Measurements from ENCODE around the gene FKBP1B. TPM values are rescaled to one million over a fixed set of nuclear protein-coding genes. Genes with fewer than 3 reads are reported as not detected.

The FKBP1B gene
- polyA plus RNA-seq, 2 of the 4 experiments (the other 2 are of a cell fraction), result 8.5 to 16.1 TPM

DNA sequence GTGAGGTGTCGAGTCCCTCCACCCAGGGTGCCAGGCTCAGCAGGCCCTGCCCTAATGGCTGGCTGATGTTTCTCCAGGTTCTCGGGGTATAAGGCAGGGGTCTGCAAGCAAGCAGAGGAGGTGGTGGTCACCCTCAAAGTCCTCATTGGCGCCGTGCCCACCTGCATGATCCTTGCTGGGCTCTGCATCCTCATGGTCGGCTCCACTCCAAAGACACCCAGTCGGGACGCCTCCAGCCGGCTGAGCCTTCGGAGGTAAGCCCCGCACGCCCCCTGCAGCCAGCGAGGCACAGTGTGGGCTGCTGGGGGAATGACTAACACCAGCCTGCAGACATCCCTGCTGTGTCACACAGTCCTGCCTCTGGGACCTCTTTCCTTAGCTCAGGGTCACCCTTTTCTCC lies 25.5 kb upstream of the FKBP1B start:
- peak; percentile 62 to 69 for DNase-seq (ENCODE audit: low read depth in 1 of 2, low spot score in 1 of 2)
- Histone ChIP-seq H3K9me3 (no peaks in the 10 kb centered on the region), H3K4me2 (peak overlapping the region; percentile 23; the same call in 1 of the 3 replicates), H3K27ac (peak overlapping the region; percentile 39 to 62; a peak in 4 of 6 replicates), H3K4me3 (no peak overlapping the region), H3K4me1 (peaks cover 26% of the 10 kb centered on the region)
- TF ChIP-seq RNF2 (IDR thresholded peaks at IDR 0.05; ENCODE audit: borderline replicate concordance, low read depth) (no peak), FOSL2 (IDR thresholded peaks at IDR 0.05) (no peak), FOSL2 (CRISPR knock-in tag; IDR thresholded peaks at IDR 0.05) (peak; percentile 36; the same call in 1 of the 2 replicates), CTCF (IDR thresholded peaks at IDR 0.05) (peak; percentile 58), HOXB5 (CRISPR knock-in tag; IDR thresholded peaks at IDR 0.05) (no peak), NFE2L2 (conservative IDR thresholded peaks at IDR 0.05; ENCODE audit: low read length) (no peak), RAD21 (conservative IDR thresholded peaks at IDR 0.05 in 1 of 2, IDR thresholded peaks at IDR 0.05 in 1 of 2) (peak; percentile 81 to 86), SMC3 (IDR thresholded peaks at IDR 0.05) (peak; percentile 83)
- TF ChIP-seq, protein P1, sequence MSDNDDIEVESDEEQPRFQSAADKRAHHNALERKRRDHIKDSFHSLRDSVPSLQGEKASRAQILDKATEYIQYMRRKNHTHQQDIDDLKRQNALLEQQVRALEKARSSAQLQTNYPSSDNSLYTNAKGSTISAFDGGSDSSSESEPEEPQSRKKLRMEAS (IDR thresholded peaks at IDR 0.05), result 0 out of 2 replicates have a peak, but pooled peaks have one; percentile 18
- FAIRE-seq, result no peak
- ChIA-PET POLR2A (no interaction called here), CTCF (interaction anchor here (0.6 to 6.3 kb wide), 15 partner anchors 9 to 358 kb away, joined by 3 to 43 read pairs (median 4); partner anchors contain the start of genes ATAD2B and WDCP)
- peak; percentile 86 to 93 for ATAC-seq
- 25% methylated on average over 11 of the region's 12 CpGs for WGBS (ENCODE audit: missing lambda C conversion rate)

GRCh38 chr2:24024996-24025663 lies 24.4 kb upstream of the FKBP1B start:
- FAIRE-seq, result no peak
- H3K9me3 ChIP-seq, result no peaks in the 10 kb centered on the region
- peaks cover 26% of the 10 kb centered on the region for H3K4me1 ChIP-seq
- CTCF ChIA-PET, result interaction anchor here (0.5 to 6.3 kb wide), 12 partner anchors 8 to 221 kb away, joined by 3 to 43 read pairs (median 4); partner anchors contain the start of genes ATAD2B and TP53I3
- no peak overlapping the region for H3K27ac ChIP-seq
- H3K4me2 ChIP-seq, result no peak overlapping the region
- no peak for ATAC-seq
- POLR2A ChIA-PET, result interaction anchor here (1.0 kb wide), 1 partner anchor 9 kb away, joined by 4 read pairs; no protein-coding TSS in a partner anchor
- WGBS (ENCODE audit: missing lambda C conversion rate), result 92% methylated on average over 17 of the region's 17 CpGs
- no peak for DNase-seq (ENCODE audit: low read depth in 1 of 2, low spot score in 1 of 2)
- no peak overlapping the region for H3K4me3 ChIP-seq
- TF ChIP-seq RCOR1 (IDR thresholded peaks at IDR 0.05; ENCODE audit: low read depth, low read length), result no peak

GRCh38 chr2:24026233-24026632 lies 23.3 kb upstream of the FKBP1B start:
- FAIRE-seq, result no peak
- no peak overlapping the region for H3K4me3 ChIP-seq
- POLR2A ChIA-PET, result interaction anchor here (0.5 to 1.4 kb wide), 4 partner anchors 11 to 88 kb away, joined by 4 to 6 read pairs (median 4); no protein-coding TSS in a partner anchor
- 85% methylated on average over 2 of the region's 2 CpGs for WGBS (ENCODE audit: missing lambda C conversion rate)
- DNase-seq (ENCODE audit: low read depth in 1 of 2, low spot score in 1 of 2), result no peak
- H3K27ac ChIP-seq, result no peak overlapping the region
- no peaks in the 10 kb centered on the region for H3K9me3 ChIP-seq
- CTCF ChIA-PET, result interaction anchor here (1.3 to 6.3 kb wide), 3 partner anchors 12 to 99 kb away, joined by 4 to 43 read pairs (median 6); partner anchors contain the start of genes ATAD2B and TP53I3
- TF ChIP-seq EP300 (IDR thresholded peaks at IDR 0.05) (no peak), ELK1 (IDR thresholded peaks at IDR 0.05; ENCODE audit: low read depth, low read length) (no peak), HOXA7 (CRISPR knock-in tag; IDR thresholded peaks at IDR 0.05) (no peak), PHF8 (IDR thresholded peaks at IDR 0.05; ENCODE audit: borderline replicate concordance, low read depth) (no peak), MAFK (IDR thresholded peaks at IDR 0.05; ENCODE audit: partially characterized antibody) (no peak), FOSL2 (IDR thresholded peaks at IDR 0.05) (no peak), FOSL2 (CRISPR knock-in tag; IDR thresholded peaks at IDR 0.05) (no peak)
- TF ChIP-seq, protein P2, sequence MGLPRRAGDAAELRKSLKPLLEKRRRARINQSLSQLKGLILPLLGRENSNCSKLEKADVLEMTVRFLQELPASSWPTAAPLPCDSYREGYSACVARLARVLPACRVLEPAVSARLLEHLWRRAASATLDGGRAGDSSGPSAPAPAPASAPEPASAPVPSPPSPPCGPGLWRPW (IDR thresholded peaks at IDR 0.05), result no peak
- TF ChIP-seq, protein P1 (IDR thresholded peaks at IDR 0.05), result no peak
- no peak overlapping the region for H3K4me2 ChIP-seq
- no peak for ATAC-seq
- peaks cover 18% of the 10 kb centered on the region for H3K4me1 ChIP-seq

All from A549 (cell line).